GM21576 (cell line): ENCODE results near the gene SCG3.
"Not testable (repeated sequence)": the region's sequence is repeated elsewhere in the genome, so short reads cannot be mapped to it uniquely, and the experiment has no call there.

Source experiments
- ATAC-seq: cut with Tn5 transposase; IDR thresholded peaks from one replicate; pipeline ENCODE4 v1.9.1; 2021; ENCODE audit warnings: mild to moderate bottlenecking, moderate library complexity; ENCODE audit not compliant: unreplicated experiment

SCG3 gene

DNA sequence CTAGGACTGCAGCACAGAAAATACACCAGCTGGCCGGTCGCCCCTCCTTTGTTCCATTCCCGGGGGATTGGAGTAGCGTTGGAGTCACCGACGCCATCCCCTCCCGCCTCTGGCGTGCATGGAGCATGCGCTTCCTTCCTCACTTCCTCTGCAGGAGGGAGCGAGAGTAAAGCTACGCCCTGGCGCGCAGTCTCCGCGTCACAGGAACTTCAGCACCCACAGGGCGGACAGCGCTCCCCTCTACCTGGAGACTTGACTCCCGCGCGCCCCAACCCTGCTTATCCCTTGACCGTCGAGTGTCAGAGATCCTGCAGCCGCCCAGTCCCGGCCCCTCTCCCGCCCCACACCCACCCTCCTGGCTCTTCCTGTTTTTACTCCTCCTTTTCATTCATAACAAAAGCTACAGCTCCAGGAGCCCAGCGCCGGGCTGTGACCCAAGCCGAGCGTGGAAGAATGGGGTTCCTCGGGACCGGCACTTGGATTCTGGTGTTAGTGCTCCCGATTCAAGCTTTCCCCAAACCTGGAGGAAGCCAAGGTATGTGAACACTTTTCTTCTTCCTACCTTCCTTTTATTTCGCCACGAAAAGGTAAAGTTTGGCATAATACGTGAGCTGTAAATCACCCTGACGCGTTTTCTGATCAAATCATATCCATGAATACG lies at the start of gene SCG3:
SCG3 (plus strand) TSS at position 201 of the 661 bp plus-strand sequence; CDS start at position 454, 253 bp downstream.
- ATAC-seq = no peak

DNA sequence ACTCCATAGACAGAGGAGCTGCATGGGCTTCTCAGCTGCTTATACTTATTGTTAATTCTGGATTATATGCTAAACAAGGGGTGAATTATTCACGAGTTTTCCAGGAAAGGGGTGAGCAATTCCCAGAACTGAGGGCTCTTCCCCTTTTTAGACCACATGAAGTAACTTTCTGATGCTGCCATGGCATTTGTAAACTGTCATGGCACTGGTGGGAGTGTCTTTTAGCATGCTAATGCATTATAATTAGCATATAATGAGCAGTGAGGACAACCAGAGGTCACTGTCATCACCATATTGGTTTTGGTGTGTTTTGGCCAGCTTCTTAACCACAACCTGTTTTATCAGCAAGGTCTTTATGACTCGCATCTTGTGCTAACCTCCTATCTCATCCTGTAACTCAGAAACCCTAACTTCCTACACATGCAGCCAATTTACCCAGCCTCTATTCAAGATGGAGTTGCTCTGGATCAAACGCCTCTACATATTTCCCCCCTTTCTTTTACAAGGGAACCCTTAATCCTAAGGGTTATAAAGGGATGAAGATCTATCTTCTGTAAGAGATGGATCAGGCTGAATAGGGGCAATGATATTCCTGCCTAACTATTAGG lies 46.6 kb upstream of the SCG3 start:
- no peak for ATAC-seq

- ATAC-seq = no peak
Measured at GRCh38 chr15:51641490-51642130, 39.7 kb upstream of the SCG3 start.

- ATAC-seq = no peak
Measured at GRCh38 chr15:51642696-51643095, 38.6 kb upstream of the SCG3 start.

DNA sequence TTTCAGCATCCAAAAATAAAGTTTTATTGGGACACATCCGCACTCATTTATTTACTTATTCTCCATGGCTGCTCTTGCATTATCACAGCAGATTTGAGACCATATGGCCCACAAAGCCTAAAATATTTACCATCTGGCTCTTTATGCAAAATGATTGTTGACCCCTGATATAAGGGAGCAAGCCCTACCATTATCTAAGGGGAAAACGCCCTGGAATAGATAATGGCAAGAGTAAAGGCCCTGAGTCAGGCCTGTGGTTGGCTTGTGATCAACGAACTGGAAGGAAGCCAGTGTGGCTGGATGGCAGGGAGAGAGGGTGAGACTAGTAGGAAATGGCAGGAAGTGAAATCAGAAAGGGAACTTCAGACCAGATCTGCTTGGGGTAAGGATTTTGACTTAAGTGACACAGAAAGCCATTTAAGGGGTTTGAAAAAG lies 34.2 kb upstream of the SCG3 start:
- no peak for ATAC-seq

DNA sequence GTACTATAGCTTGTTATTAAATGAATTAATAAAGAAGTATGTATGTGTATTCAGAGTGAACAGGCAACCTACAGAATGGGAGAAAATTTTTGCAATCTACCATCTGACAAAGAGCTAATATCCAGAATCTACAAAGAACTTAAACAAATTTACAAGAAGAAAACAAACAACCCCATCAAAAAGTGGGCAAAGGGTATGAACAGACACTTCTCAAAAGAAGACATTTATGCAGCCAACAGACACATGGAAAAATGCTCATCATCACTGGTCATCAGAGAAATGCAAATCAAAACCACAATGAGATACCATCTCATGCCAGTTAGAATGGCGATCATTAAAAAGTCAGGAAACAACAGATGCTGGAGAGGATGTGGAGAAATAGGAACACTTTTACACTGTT lies 33.2 kb upstream of the SCG3 start:
- ATAC-seq = not testable (repeated sequence)

- not testable (repeated sequence) for ATAC-seq
Measured at GRCh38 chr15:51648643-51649042, 32.7 kb upstream of the SCG3 start.

DNA sequence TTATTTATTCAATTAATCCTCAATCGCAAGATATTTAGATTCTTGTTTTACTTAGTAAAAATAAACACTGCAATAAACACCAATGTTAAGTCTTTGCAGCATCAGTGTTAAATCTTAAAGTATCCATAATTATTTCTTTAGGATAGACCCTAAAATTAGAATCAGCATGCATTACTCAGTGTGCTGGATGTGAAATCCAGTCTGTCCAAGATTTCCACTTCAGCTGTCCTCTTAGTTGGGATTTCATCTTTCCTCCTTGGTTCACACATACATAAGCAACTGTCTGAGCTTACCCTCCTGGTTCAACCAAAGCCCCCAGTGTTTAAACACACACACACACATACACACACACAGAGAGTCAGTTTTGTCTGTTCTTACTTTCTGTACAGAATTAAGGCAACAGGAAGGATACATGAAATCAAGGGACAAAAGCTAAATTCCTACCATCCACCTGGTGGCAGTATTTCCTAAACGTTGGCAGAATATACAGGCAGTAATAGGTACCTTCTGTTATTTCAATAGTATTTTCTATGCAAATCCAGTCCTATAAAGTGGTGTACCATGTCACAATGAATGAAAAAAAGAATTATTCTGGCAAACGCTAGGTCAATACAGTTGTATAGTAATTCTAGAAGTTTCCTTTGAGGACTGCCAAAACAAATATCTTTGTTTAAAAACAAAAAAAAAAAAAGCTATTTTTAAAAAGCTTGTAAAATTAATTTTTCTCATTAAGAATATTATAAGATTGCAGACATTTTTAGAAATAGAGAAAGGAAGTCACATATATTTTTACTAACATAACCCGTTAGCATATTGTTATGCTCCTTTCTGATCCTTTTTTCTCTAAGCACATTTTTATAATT lies 31.4 kb upstream of the SCG3 start:
- no peak for ATAC-seq

GRCh38 chr15:51652084-51652668 lies 29.1 kb upstream of the SCG3 start:
- ATAC-seq = no peak

GRCh38 chr15:51655401-51656057 lies 25.8 kb upstream of the SCG3 start:
- not testable (repeated sequence) for ATAC-seq

- ATAC-seq = no peak
Measured at GRCh38 chr15:51658664-51659063, 22.6 kb upstream of the SCG3 start.

DNA sequence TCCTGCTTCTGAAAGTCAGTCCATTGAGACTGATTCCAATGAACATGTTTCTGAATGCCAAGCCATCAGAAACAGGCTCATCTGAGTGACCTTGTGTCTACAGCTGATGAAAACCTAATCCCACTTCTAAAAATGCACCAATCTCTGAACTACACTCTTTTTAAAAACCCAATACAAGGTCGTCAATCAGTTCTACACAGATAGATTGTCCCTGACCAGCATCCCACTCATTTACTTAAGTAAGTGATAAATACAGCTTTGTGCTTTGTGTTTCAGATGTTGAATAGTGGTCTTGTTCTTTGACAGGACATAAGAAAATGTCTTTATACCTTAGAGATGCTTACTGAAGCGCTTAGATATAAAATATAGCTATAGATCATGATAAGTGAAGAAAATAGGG lies 20.2 kb upstream of the SCG3 start:
- no peak for ATAC-seq

DNA sequence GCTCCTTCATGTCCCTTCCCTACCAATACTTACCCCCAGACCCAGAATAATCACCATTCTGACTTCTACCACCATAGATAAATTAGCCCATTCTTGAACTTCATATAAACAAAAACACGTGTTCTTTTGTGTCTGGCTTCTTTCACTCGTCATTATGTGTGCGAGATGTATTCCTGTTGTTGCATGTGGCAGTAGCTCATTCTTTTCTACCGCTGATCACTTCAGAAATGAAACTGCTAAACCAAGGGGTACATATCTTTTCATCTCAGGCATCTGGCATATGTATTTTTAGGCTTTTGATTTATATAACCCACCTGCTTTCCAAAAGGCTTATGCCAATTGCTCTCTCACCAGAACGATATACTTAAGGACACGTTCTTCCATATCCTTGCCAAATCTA lies 13.8 kb upstream of the SCG3 start:
- no peak for ATAC-seq

DNA sequence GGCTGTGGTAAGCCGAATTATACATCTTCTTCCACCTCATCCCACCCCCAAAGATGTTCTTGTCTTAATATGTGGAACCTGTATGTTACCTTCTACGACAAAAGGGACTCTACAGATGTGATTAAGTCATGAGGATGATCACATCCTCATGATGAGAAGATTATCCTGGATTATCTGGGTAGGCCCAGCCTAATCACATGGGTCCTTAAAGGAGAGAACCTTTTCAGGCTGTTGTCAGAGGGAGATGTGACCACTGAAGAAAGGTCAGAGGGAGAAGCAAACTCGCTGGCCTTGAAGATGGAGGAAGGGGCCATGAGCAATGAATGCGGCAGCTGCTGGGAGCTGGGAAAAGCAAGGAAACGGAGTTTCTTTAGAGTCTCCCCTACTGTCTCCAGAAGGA lies 12.9 kb upstream of the SCG3 start:
- ATAC-seq = no peak

- no peak for ATAC-seq
Measured at GRCh38 chr15:51669381-51669780, 11.9 kb upstream of the SCG3 start.

- no peak for ATAC-seq
Measured at GRCh38 chr15:51672155-51672687, 9.1 kb upstream of the SCG3 start.

GRCh38 chr15:51672913-51673857 lies 8.1 kb upstream of the SCG3 start:
- ATAC-seq = no peak

- ATAC-seq = no peak
Measured at GRCh38 chr15:51675234-51675633, 6.1 kb upstream of the SCG3 start.

DNA sequence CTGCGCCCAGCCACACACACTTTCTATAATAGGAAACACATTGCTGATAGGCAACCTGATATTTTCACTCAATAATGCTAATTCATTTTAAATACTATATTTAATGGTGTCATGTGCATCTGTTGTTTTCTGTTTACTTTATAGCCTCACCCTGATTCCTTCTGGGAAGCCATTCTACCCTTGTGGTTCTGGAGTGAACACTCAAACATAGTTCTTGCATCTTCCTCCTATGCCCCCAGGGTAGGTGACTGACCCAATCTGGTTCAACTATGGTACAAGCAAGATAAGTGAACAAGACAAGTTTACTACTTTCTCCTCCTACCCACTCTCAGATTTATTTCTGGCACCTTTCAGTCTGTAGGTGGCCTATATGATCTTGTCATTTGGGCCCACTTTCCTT lies 4.3 kb upstream of the SCG3 start:
- ATAC-seq = no peak
